CD4-positive, alpha-beta T cell treated with Interleukin-21 for 1 hour (primary cell): ENCODE results near the gene PAK1.

Source experiments
- DNase-seq: peaks from one replicate; pipeline ENCODE4 v3.0.0-alpha.2; 2020

Gene PAK1

GRCh38 chr11:77472991-77473800, 698 bp downstream of the PAK1 start:
- peak; percentile 54 for DNase-seq

- peak; percentile 25 for DNase-seq
These were observed 2.2 kb downstream of the PAK1 start for GRCh38 chr11:77471558-77472193.

GRCh38 chr11:77470971-77471370, 2.9 kb downstream of the PAK1 start:
- DNase-seq, result no peak

GRCh38 chr11:77470504-77470903, 3.4 kb downstream of the PAK1 start:
- no peak for DNase-seq

- no peak for DNase-seq
These were observed 5.4 kb downstream of the PAK1 start for GRCh38 chr11:77468527-77468926.

DNA sequence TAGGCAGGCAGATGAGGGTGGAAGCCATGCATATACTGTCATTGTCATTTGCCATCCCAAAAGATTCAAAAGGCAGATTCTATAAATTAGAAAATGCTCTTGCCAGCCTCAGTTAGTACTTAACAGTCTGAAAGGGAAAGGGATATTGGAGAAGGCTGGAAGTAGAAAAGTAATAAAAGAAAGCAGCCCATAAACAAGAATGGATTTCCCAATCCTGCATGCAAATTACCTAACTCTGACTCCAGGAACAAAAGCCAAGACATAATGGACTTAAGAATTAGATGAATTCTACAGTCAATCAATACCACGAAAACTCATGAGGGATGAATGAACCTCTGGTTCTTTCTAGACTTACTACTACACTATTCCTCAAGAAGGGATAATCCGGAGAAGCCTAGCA, 5.9 kb downstream of the PAK1 start:
- DNase-seq, result no peak

GRCh38 chr11:77467233-77467632, 6.7 kb downstream of the PAK1 start:
- DNase-seq, result no peak

- DNase-seq, result no peak
These were observed 16.6 kb downstream of the PAK1 start for GRCh38 chr11:77457340-77457739.

DNA sequence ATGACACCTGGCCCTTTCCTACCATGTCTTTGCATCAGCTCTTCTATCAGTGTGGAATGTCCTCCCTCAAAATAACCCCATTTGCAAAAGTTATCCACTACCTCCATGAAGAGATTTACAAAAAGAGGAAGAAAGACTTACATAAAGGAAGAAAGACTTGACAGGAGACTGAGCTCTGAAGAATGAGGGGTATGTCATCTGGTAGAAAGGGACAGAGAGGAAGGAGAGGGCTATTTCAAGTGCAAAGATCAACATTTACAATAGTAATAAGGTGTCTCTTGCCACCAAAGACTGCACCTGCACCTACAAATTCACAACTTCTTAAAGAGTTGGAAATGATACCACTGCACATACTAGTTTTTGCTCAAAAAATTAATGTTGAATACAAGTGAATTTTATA, 18.2 kb downstream of the PAK1 start:
- DNase-seq, result no peak

- DNase-seq, result no peak
These were observed 18.8 kb downstream of the PAK1 start for GRCh38 chr11:77454867-77455655.

- no peak for DNase-seq
These were observed 23.7 kb downstream of the PAK1 start for GRCh38 chr11:77450227-77450626.

DNA sequence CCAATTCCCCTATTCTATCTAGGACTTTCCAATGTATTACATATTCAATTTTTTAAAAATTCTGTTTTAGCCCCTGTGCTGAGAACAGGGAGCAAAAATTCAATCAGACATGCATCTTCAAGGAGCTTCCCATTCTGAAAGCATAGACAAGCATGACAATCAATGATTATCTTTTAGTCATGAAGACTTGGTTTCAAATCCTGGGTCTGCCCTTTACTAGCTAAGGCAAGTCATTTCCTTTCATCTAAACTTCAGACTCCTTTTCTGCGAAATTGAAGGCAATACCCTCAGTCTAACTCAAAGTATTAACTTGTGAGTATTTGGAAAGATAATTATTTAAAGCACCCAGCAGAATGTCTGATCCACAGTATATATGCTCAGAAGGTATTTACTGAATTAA, 24.1 kb downstream of the PAK1 start:
- no peak for DNase-seq

DNA sequence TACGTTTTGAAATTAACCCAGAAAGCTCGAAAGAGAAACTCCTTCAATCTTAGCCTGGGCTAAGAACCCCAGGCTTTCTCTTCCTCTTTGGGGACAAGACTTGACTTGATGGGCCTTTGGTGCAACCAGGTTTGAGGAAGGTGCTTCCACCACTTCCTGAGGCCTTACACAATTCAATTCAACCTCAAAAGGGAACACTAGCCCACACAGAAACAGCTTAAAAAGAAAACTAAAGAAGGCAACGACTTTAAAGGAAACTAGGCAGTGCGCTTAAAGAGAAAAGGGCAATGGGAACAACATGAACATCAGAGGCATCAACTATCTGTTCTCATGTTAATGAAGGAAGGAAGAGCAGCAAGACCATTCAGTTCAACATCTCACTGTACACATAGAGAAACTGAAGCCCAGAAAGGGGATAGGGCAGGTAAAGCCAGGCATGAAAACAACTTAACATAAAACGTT, 24.8 kb downstream of the PAK1 start:
- DNase-seq, result peak; percentile 4

DNA sequence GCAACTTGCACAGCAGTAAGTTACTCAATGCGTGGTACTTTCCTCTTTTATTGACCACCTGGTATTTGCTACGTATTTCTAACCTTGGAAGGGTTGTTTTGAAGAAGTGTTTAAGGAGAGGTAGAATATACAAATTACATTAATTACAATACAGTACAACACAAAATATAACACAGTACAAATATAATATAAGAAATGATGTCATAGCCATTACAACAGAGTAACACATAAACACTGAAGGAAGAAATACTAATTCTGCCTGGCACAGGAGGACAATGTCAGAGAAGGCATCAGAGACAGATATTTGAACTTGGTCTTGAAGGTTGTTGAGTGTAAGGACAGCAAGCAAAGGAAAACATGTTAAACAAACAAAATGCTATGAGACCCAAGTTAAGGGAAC, 25.6 kb downstream of the PAK1 start:
- DNase-seq, result no peak

GRCh38 chr11:77446911-77447629, 26.8 kb downstream of the PAK1 start:
- DNase-seq, result no peak

GRCh38 chr11:77444261-77444660, 29.6 kb downstream of the PAK1 start:
- DNase-seq, result no peak

GRCh38 chr11:77442394-77443053, 31.4 kb downstream of the PAK1 start:
- DNase-seq, result no peak

DNA sequence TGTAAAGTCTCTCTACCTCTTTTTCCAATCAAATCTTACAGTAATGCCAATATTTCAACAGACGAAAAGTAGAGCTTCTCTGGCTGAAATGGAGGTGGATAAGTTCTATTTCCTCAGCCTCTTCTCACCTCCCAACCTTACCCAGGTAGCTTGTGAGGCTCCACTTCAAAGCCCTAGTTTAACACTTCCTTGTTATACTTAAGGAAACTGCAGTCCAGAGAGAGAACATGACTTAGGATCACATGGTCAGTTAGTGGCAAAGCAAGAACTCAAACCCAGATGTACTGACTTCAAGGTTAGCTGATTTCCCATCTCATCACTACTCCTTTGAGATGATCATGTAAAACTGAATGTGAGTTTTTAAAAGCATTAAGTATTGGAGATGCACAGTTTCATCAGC, 32.5 kb downstream of the PAK1 start:
- DNase-seq, result no peak

- DNase-seq, result no peak
These were observed 33.2 kb downstream of the PAK1 start for GRCh38 chr11:77440678-77441077.

DNA sequence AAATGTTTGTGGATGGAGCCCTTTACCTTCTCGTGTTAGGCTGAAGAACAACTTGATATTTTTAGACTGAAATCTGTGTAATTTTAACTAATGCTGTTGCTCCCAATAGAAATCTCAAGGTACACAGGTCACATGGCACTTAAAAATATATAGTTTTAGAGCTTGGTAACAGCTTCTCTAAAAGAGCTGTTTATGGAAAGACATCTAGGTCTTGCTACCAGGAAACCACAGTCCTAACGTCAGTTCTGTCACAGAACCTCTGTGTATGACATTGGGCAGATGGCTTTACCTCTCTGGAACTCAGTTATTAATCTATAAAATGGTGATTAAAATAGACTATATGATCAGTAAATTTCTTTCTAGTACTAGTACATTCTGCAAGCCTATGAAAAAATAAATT, 35.4 kb downstream of the PAK1 start:
- DNase-seq, result no peak

DNA sequence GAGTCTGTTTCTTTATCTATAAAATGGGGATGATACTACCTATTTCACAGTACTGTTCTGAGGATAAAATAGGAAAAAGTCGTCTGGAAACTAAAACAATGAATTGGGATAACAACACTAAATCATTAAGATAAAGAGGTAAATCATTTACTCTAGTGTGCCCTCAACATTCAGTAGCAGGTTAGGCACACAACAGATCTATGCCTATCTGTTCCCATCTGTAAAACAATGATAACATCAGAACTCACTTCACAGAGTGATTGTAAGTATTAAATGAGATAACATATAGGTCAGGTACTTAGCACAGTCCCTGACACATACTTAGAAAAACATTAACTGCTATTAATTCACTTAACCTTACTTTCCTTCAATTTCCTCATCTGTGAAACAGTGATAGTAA, 36.9 kb downstream of the PAK1 start:
- DNase-seq, result no peak

GRCh38 chr11:77436506-77436905, 37.4 kb downstream of the PAK1 start:
- no peak for DNase-seq

DNA sequence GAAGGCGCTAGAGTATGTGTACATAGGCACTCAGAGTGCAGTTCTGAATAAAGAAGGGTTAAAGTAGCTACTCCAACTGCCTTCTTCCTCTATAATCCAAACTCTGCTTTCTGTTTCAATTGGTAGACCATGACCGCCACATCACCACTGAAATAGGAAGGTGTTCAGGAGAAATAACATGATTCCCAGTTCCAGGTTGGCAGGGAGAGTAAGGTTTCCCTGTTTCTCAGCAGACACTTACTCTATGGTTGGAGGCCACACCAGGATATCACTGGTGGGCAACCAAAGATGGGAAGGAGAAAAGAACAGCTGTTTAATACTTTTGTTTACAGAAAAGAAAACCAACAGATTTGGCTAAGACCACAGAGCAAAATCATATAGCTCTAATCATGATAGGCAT, 37.9 kb downstream of the PAK1 start:
- no peak for DNase-seq
